Fibroblast of lung (primary cell): ENCODE data around the gene C17orf78. TPM values are rescaled to one million over a fixed set of nuclear protein-coding genes. Genes with fewer than 3 reads are reported as not detected.
A peak's percentile ranks its signal among the peaks of the same experiment; 100 is the strongest.

Source experiments
- DNase-seq, 2 donors: peaks; one replicate each; pipeline versions ENCODE4 v3.0.0 to v3.0.0-alpha.2; 2010; ENCODE audit warnings: low read depth in 2 of 2
- H2AFZ ChIP-seq: 2 replicates; pipeline ENCODE4 v1.5.1; 2012; ENCODE audit warnings: low read length, control low read depth, inconsistent platforms
- H3K27ac ChIP-seq: 2 replicates; pipeline ENCODE4 v1.5.1; 2011; ENCODE audit warnings: low read length, control low read depth; ENCODE audit not compliant: insufficient read depth
- H3K27me3 ChIP-seq: 2 replicates; pipeline ENCODE4 v1.5.1; 2011; ENCODE audit warnings: mild to moderate bottlenecking, low read length; ENCODE audit not compliant: control insufficient read depth, insufficient read depth
- H3K36me3 ChIP-seq: 2 replicates; pipeline ENCODE4 v1.5.1; 2011; ENCODE audit warnings: low read length; ENCODE audit not compliant: control insufficient read depth, insufficient read depth
- H3K4me1 ChIP-seq: 2 replicates; pipeline ENCODE4 v1.5.1; 2011; ENCODE audit warnings: low read length; ENCODE audit not compliant: control insufficient read depth, insufficient read depth; ENCODE audit errors: extremely low read depth
- H3K4me2 ChIP-seq: 2 replicates; pipeline ENCODE4 v1.5.1; 2011; ENCODE audit warnings: low read length, control low read depth; ENCODE audit not compliant: insufficient read depth; ENCODE audit errors: extremely low read depth
- H3K4me3 ChIP-seq, 4 experiments: fragments of 200-600 bp in 1 of 4; sonication (generic) in 1 of 4; replicated peaks in 1 of 4; 2 replicates each; pipeline ENCODE4 v1.5.1; 2011 to 2016; ENCODE audit warnings: low read length in 4 of 4, low read depth in 3 of 4, mild to moderate bottlenecking in 3 of 4, control low read depth in 2 of 4, inconsistent platforms in 1 of 4, mixed read lengths in 1 of 4; ENCODE audit not compliant: insufficient read depth in 1 of 4; ENCODE audit errors: control extremely low read depth in 1 of 4
- H3K79me2 ChIP-seq: 2 replicates; pipeline ENCODE4 v1.5.1; 2012; ENCODE audit warnings: mild to moderate bottlenecking, low read length, inconsistent platforms; ENCODE audit not compliant: control insufficient read depth, insufficient read depth
- H3K9ac ChIP-seq: 2 replicates; pipeline ENCODE4 v1.5.1; 2011; ENCODE audit warnings: mild to moderate bottlenecking, low read length, control low read depth; ENCODE audit not compliant: insufficient read depth
- H3K9me3 ChIP-seq: 2 replicates; pipeline ENCODE4 v1.5.1; 2012; ENCODE audit warnings: low read depth, low read length; ENCODE audit not compliant: control insufficient read depth, insufficient read depth
- H4K20me1 ChIP-seq: 2 replicates; pipeline ENCODE4 v1.5.1; 2011; ENCODE audit warnings: low read length; ENCODE audit not compliant: control insufficient read depth, insufficient read depth; ENCODE audit errors: extremely low read depth
- EZH2 ChIP-seq: IDR thresholded peaks from 2 replicates; pipeline ENCODE4 v1.5.1; 2012; ENCODE audit warnings: low read length, control low read depth, mild to moderate bottlenecking; ENCODE audit errors: missing control alignments
- polyA plus RNA-seq, 2 donors: library from polyadenylated mRNA; depleted of rRNA in 1 of 2; stranded (reverse) in 1 of 2; unstranded in 1 of 2; fragments of >200 nt; gene quantifications; 2 replicates each; pipeline ENCODE4 v1.2.1, GENCODE V29; 2011 to 2012; ENCODE audit warnings: missing spikeins in 1 of 2
- total RNA-seq: library from RNA; depleted of rRNA; stranded (reverse); fragments of >200 nt; gene quantifications from 2 replicates; pipeline ENCODE4 v1.2.1, GENCODE V29; 2014
- TF ChIP-seq, protein P1 (sequence below), 2 donors: IDR thresholded peaks in 1 of 2; conservative IDR thresholded peaks in 1 of 2; 1 replicate in 1 of 2; 2 replicates in 1 of 2; pipeline ENCODE4 v1.5.1; 2011 to 2012; ENCODE audit warnings: low read length in 2 of 2, control low read depth in 1 of 2, inconsistent platforms in 1 of 2, low read depth in 1 of 2, mild to moderate bottlenecking in 1 of 2

C17orf78 gene
- total and polyA plus RNA-seq, 2 donors (not counting 1 experiment from before 2014, with no cell fraction given) = not detected

DNA sequence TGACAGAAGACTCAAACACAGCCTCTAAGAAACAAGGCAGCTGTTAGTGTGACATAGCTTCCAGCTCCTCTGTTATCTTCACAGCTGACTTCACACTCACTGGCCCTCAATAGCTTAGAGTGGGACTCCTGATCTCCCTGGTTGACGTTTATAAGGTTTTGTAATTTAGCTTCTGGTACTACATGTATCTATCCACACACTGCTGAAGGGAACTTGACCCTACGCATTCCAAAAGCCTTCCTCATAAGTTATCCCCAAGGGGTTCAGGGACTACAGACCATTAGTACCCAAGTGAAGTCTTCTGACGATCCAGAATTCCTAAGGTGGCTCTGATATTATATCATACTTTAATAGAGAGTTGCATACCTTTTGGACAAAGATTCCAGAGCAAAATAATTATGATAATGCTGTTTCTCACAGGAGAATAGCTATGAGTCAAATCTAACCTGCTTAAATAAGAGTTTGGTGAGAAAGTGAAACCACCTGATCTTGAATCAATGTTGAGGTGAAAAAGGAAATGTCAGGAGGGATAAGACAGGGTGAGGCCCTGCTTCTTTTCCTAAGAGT is 16.3 kb downstream of the C17orf78 start:
- Histone ChIP-seq H4K20me1 (no peaks in the 10 kb centered on the region), H2AFZ (no peak overlapping the region), H3K4me1 (peaks cover 8% of the 10 kb centered on the region), H3K79me2 (no peaks in the 10 kb centered on the region), H3K4me3 (no peak overlapping the region), H3K4me2 (peak overlapping the region; percentile 20), H3K9me3 (no peaks in the 10 kb centered on the region), H3K9ac (no peak overlapping the region), H3K36me3 (no peaks in the 10 kb centered on the region), H3K27me3 (no peaks in the 10 kb centered on the region), H3K27ac (peak overlapping the region; percentile 34)
- TF ChIP-seq, protein P1, sequence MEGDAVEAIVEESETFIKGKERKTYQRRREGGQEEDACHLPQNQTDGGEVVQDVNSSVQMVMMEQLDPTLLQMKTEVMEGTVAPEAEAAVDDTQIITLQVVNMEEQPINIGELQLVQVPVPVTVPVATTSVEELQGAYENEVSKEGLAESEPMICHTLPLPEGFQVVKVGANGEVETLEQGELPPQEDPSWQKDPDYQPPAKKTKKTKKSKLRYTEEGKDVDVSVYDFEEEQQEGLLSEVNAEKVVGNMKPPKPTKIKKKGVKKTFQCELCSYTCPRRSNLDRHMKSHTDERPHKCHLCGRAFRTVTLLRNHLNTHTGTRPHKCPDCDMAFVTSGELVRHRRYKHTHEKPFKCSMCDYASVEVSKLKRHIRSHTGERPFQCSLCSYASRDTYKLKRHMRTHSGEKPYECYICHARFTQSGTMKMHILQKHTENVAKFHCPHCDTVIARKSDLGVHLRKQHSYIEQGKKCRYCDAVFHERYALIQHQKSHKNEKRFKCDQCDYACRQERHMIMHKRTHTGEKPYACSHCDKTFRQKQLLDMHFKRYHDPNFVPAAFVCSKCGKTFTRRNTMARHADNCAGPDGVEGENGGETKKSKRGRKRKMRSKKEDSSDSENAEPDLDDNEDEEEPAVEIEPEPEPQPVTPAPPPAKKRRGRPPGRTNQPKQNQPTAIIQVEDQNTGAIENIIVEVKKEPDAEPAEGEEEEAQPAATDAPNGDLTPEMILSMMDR (conservative IDR thresholded peaks at IDR 0.05 in 1 of 2, IDR thresholded peaks at IDR 0.05 in 1 of 2; ENCODE audit: low read depth in 1 of 2, low read length in 2 of 2) = no peak
- no peak for TF ChIP-seq EZH2
- peak; percentile 79 to 91 for DNase-seq

DNA sequence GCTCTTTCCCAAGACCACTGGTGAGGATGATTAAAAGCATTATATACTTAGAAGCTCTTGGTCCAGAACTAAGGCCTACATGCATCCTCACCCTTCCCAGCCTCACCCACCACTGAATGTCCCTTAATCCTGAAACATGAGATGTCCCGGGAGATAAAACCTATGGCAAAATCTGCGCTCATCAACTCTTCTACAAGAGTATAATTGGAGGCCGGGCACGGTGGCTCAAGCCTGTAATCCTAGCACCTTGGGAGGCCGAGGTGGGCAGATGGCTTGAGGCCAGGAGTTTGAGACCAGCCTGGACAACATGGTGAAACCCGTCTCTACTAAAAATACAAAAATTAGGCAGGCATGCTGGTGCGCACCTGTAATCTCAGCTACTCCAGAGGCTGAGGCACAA is 17.6 kb downstream of the C17orf78 start:
- no peak overlapping the region for H3K9ac ChIP-seq
- H3K36me3 ChIP-seq = no peaks in the 10 kb centered on the region
- no peak for DNase-seq
- no peaks in the 10 kb centered on the region for H4K20me1 ChIP-seq
- H3K27me3 ChIP-seq = no peaks in the 10 kb centered on the region
- H3K4me3 ChIP-seq = no peak overlapping the region
- no peaks in the 10 kb centered on the region for H3K79me2 ChIP-seq
- H3K4me1 ChIP-seq = peaks cover 8% of the 10 kb centered on the region
- H2AFZ ChIP-seq = no peak overlapping the region
- H3K27ac ChIP-seq = no peak overlapping the region
- TF ChIP-seq, protein P1 (conservative IDR thresholded peaks at IDR 0.05 in 1 of 2, IDR thresholded peaks at IDR 0.05 in 1 of 2; ENCODE audit: low read depth in 1 of 2, low read length in 2 of 2) = no peak
- no peak for TF ChIP-seq EZH2
- H3K9me3 ChIP-seq = no peaks in the 10 kb centered on the region
- H3K4me2 ChIP-seq = no peak overlapping the region

DNA sequence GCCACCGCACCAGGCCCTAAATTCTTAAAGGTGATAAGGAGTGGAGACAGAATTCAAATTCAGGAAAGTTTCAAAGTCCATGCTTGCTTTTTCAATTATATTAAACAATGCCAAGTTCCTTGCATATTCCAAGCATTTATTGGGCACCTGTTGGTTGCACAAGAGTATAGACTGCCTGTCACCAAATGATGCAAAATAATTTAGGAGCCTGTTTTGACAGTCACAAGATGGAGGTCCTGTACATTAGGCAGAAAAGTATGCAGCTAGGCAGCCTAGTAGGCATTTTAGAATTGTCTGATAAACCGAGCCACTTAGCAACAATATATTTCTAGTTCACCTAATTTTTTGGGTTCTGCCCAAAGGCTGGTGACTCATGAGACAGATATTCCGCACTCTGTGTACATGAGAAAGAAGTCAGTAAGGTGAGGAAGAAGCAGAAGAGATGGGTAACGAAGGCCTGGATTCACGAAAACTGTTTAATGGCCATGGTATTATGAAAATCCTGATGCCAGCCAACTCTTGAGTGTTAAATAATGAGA is 23.5 kb downstream of the C17orf78 start:
- DNase-seq = peak in 1 of 2 donors; percentile 66

More for the DNA sequence above, 23.5 kb downstream of the C17orf78 start:
- Histone ChIP-seq H4K20me1 (no peaks in the 10 kb centered on the region), H3K79me2 (peaks cover 4% of the 10 kb centered on the region), H3K27ac (no peak overlapping the region), H2AFZ (no peak overlapping the region), H3K27me3 (no peaks in the 10 kb centered on the region), H3K9ac (no peak overlapping the region), H3K9me3 (no peaks in the 10 kb centered on the region), H3K4me2 (no peak overlapping the region), H3K36me3 (no peaks in the 10 kb centered on the region), H3K4me3 (no peak overlapping the region), H3K4me1 (no peaks in the 10 kb centered on the region)
- TF ChIP-seq EZH2 = no peak
- TF ChIP-seq, protein P1 (conservative IDR thresholded peaks at IDR 0.05 in 1 of 2, IDR thresholded peaks at IDR 0.05 in 1 of 2; ENCODE audit: low read depth in 1 of 2, low read length in 2 of 2) = no peak
